ENCODE data around the gene SUN3. TPM values are rescaled to one million over a fixed set of nuclear protein-coding genes. Genes with fewer than 3 reads are reported as not detected.

The SUN3 gene
- not detected in 2 replicates for total RNA-seq

DNA sequence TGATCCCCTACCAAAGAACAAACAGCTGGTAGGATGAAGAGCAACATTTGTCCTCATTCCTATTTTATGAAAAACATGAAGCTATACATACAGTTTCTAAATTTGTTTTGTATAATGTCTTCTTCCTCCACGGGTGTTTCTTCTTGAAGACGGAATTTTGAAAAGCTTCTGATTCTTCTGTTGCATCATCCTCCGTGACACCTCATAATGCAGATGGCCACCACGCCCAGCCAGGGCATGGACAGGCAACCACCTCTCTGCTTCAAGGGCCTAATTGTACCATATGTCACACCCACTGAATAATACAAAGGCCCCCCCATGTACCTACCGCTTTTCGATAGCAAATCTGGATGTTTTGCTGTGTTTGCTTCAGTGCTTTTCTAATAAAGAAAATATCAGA lies at the start of gene SUN3:
Gene SUN3, minus strand, starts transcription at position 170 of the 400 bp plus-strand sequence. Its CDS starts 169 bp downstream, at position 1.
- intact Hi-C loops (cut with micrococcal nuclease) = loop anchor here (1.0 kb wide), 1 partner anchor 36 kb away; no protein-coding TSS in a partner anchor

- intact Hi-C loops (cut with micrococcal nuclease) = no loop called here
Measured at GRCh38 chr7:48078470-48078869, 49.6 kb upstream of the SUN3 start.

DNA sequence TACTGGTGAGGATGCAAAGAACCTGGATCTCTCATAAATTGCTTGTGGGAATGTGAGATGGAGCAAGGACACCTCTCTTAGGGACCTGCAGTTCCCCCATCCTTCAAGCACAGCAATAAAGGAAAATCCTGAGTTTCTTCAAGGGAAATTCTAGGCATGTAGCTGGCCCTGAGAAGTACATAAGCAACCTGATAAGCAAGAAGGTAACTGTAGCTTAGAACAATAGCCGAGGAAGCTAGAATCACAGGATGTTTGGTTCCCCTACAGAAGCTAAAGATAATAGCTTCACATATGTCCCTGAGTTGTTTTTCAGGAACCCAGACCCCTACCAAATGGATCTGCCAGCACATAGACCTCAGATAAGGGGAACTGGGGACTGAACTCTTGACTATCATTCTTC lies 48.5 kb upstream of the SUN3 start:
- intact Hi-C loops (cut with micrococcal nuclease) = no loop called here

DNA sequence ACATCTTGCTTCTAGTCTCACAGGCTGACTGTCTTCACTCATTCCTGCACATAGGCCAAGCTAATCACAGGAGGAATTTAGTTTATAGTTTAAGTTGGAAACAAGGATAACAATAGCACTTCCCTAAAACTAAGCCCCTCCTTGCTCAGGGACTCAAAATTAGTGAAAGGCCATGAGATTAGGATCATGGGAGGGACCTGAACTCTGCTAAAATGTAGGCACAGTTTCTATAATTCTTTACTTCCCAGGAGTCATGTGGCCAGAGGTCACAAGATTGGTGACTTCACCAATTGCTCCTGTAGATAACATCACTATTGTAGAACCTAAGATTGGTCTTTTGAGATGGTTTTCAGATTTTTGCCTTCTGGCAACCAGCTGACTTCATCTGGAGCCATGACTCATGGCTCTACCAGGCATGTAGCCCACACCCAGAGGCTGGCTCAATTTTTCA lies 45.3 kb upstream of the SUN3 start:
- intact Hi-C loops (cut with micrococcal nuclease) = no loop called here

GRCh38 chr7:48067475-48067874 lies 38.6 kb upstream of the SUN3 start:
- intact Hi-C loops (cut with micrococcal nuclease) = no loop called here

- intact Hi-C loops (cut with micrococcal nuclease) = no loop called here
Measured at GRCh38 chr7:48063985-48064384, 35.1 kb upstream of the SUN3 start.

DNA sequence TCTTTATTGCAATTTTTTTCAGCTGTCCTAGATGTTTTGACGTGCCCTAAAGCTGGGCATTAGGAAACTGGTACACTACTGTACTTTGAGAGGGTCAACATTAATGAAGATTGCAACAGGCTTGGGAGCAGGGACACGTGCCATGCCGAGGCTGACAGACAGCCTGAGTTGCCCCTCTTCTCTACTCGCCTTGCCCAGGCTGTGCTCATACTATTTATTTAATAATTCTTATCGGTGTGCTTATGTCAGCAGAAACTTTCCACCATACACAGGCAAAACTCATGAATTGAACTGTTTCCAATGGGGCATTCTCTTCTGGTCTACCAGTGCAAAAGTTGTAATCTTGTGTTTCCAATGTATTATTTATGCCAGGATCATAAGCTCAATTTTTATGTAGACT lies 30.8 kb upstream of the SUN3 start:
- intact Hi-C loops (cut with micrococcal nuclease) = loop anchor here (2.0 kb wide), 1 partner anchor 25 kb away; no protein-coding TSS in a partner anchor

GRCh38 chr7:48058990-48059389 lies 30.1 kb upstream of the SUN3 start:
- intact Hi-C loops (cut with micrococcal nuclease) = loop anchor here (2.0 kb wide), 1 partner anchor 26 kb away; no protein-coding TSS in a partner anchor

DNA sequence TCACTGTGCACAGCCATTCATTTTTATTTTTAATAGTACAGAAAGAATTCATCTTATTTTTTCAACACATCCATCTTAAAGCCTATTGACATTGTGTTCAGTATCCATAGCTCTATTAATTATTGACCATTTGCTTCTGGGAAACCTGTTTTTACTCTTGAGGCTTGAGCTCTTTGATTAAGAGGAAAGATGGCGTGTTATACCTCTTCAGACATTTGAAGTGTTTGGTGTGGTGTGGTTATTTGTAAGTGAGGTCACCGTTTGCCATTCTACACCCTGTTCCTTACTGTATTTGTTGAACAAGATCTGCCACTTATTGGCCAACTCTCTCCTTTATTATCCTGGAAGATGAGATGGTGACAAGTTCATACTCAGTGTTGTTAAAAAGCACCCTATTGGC lies 24.8 kb upstream of the SUN3 start:
- intact Hi-C loops (cut with micrococcal nuclease) = no loop called here

GRCh38 chr7:48052748-48053147 lies 23.8 kb upstream of the SUN3 start:
- intact Hi-C loops (cut with micrococcal nuclease) = no loop called here

GRCh38 chr7:48049850-48050249 lies 20.9 kb upstream of the SUN3 start:
- intact Hi-C loops (cut with micrococcal nuclease) = no loop called here

GRCh38 chr7:48048113-48048512 lies 19.2 kb upstream of the SUN3 start:
- intact Hi-C loops (cut with micrococcal nuclease) = no loop called here

DNA sequence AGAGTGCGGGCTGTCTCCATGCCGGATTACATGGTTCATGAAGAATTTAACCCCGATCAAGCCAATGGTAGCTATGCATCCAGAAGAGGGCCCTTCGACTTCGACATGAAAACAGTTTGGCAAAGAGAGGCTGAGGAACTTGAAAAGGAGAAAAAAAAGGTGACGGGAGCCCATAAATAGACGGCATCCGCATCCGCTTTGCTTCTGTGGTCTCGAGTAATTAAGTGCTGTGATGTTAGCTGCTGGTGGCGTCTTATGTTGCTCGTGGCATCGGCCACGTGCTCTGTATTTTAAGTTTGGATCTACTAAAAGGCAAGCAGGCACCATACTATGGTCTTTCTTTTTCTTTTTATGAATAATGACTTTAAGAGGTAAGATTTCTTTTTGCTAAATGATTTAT lies 17.6 kb upstream of the SUN3 start:
- intact Hi-C loops (cut with micrococcal nuclease) = loop anchor here (1.0 kb wide), 2 partner anchors 42 to 64 kb away; no protein-coding TSS in a partner anchor

- intact Hi-C loops (cut with micrococcal nuclease) = no loop called here
Measured at GRCh38 chr7:48045195-48045765, 16.4 kb upstream of the SUN3 start.

- intact Hi-C loops (cut with micrococcal nuclease) = no loop called here
Measured at GRCh38 chr7:48042636-48043035, 13.7 kb upstream of the SUN3 start.

DNA sequence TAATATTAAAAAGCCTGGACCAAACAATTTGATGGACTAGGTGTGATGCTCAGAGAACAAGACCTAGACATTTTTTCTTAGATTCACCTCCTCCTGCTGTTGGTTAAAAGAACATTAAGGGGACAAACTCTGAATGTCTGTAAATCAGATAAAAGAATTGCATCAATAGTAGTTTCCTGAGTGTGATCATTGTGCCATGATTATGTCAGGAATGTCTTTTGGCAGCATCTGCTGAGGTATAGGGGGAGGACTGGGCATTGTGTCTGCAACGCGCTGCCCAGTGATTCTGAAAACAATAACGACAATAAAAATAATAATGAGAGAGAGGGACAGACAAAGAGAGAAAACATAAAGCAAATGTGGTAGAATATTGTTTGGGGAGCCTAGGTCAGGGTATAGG lies 13.3 kb upstream of the SUN3 start:
- intact Hi-C loops (cut with micrococcal nuclease) = no loop called here

- intact Hi-C loops (cut with micrococcal nuclease) = no loop called here
Measured at GRCh38 chr7:48041653-48041970, 12.7 kb upstream of the SUN3 start.

DNA sequence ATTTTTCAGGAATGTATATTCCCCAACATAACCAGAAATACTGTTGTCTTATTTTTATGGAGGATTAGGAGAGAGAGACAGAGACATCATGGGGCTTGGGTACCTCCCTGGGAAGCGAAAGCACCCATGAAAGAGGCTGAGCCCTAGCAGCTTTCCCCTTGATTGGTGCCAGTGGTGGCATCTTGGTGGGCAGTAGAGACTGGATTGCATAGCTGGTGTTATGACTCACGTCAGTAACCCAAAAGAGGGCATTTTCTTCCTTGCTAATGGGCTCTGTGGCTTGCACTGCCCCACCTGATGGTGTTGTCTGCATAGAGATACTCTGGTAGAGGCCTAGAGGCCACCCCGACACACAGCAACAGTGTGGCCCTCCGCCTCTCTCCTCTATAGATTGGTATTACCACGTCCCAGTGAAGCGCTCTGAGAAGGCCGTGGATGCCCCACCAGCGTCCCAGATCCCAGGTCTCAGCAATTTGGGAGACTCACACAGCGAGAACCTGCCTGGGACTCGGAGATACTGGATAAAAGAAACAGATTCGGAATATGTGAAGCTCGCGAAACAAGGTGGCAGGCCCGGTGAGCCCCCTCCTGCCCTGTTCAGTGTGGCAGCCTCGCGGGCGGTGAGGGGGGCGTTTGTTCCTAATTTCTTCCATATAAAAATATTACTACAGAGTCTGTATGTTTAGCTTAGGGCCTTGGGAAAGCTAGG lies 12.2 kb upstream of the SUN3 start:
- intact Hi-C loops (cut with micrococcal nuclease) = no loop called here

GRCh38 chr7:48038815-48039506 lies 10.1 kb upstream of the SUN3 start:
- intact Hi-C loops (cut with micrococcal nuclease) = no loop called here

- intact Hi-C loops (cut with micrococcal nuclease) = loop anchor here (1.0 kb wide), 5 partner anchors 45 to 74 kb away; partner anchors contain the start of genes HUS1 and UPP1
Measured at GRCh38 chr7:48035967-48036478, 7.1 kb upstream of the SUN3 start.

DNA sequence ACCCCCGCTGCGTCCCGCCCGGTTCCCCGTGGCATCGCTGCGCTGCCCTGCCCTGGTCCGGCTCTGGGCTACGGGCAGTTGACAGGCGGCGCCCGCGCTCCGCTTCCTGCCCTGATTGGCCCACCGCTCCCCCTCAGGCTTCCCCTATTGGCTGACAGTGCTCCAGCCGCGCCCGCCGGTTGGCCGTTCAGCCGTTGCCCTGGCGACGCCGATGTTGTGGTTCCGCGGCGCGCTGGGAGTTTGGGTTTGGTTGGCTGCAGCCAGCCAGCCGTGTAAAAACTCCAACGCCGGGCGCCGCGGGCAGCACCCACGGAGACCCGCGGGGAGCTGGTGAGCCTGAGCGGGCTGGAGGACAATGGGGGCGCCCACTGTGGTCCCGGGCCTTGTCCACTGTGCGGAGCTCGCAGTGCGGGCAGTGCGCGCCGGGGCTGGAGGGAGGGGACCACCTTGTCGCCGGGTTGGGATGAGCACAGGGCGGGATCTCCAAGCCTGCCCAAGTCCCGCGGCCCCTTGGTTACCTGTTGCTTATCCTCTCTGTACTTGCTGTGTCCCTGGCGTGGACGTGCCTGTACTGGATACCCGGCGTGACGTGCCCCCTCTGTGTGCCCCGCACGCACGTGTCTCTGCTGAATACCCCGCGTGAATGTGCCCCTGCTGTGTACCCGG lies 6.5 kb upstream of the SUN3 start, which contains the start of gene C7orf57:
Gene C7orf57, plus strand, starts transcription at position 243 of the 666 bp plus-strand sequence. CDS start 766 bp downstream, outside the sequence.
- intact Hi-C loops (cut with micrococcal nuclease) = loop anchor here (1.0 kb wide), 5 partner anchors 44 to 75 kb away; partner anchors contain the start of genes HUS1 and UPP1

Measured in T-helper 1 cell treated with Interleukin-12 subunit alpha and Interleukin-12 subunit beta and Interleukin-4 antibody, amounts not matched to agents 30 ng/mL and 1 ng/mL, for 36 hours (primary cell).